GM23338 (cell line): ENCODE data around the gene SLC22A14.

Experiments
- CREB1 ChIP-seq: fragments of 250-450 bp; sonication (Bioruptor Pico); IDR thresholded peaks from 2 replicates; pipeline ENCODE4 v1.5.0; 2020; ENCODE audit warnings: low read depth, mild to moderate bottlenecking, moderate library complexity
- EZH2phosphoT487 ChIP-seq: fragments of 200-600 bp; sonication (generic); IDR thresholded peaks from one replicate; pipeline ENCODE4 v1.8.1; 2018; ENCODE audit warnings: antibody characterized with exemption; ENCODE audit not compliant: unreplicated experiment
- POLR2AphosphoS5 ChIP-seq: IDR thresholded peaks from 2 replicates; pipeline ENCODE4 v1.6.1; 2016; ENCODE audit warnings: antibody characterized with exemption, low read depth
- TF ChIP-seq, protein P1 (sequence below), 2 experiments: fragments of 200-600 bp in 1 of 2; sonication (generic) in 1 of 2; conservative IDR thresholded peaks; 2 replicates each; pipeline versions ENCODE4 v1.5.1 to v1.6.1; 2016 to 2017; ENCODE audit warnings: antibody characterized with exemption in 2 of 2, low read depth in 2 of 2, mild to moderate bottlenecking in 2 of 2, moderate library complexity in 1 of 2
- TF ChIP-seq, protein P2 (sequence below): IDR thresholded peaks from one replicate; pipeline ENCODE4 v1.6.1; 2018; ENCODE audit warnings: antibody characterized with exemption; ENCODE audit not compliant: unreplicated experiment

- TF ChIP-seq, protein P1, sequence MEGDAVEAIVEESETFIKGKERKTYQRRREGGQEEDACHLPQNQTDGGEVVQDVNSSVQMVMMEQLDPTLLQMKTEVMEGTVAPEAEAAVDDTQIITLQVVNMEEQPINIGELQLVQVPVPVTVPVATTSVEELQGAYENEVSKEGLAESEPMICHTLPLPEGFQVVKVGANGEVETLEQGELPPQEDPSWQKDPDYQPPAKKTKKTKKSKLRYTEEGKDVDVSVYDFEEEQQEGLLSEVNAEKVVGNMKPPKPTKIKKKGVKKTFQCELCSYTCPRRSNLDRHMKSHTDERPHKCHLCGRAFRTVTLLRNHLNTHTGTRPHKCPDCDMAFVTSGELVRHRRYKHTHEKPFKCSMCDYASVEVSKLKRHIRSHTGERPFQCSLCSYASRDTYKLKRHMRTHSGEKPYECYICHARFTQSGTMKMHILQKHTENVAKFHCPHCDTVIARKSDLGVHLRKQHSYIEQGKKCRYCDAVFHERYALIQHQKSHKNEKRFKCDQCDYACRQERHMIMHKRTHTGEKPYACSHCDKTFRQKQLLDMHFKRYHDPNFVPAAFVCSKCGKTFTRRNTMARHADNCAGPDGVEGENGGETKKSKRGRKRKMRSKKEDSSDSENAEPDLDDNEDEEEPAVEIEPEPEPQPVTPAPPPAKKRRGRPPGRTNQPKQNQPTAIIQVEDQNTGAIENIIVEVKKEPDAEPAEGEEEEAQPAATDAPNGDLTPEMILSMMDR (conservative IDR thresholded peaks at IDR 0.05; ENCODE audit: low read depth in 2 of 2) = no peak
- TF ChIP-seq POLR2AphosphoS5 (no peak), CREB1 (CRISPR knock-in tag) (no peak), EZH2phosphoT487 (no peak)
- TF ChIP-seq, protein P2, sequence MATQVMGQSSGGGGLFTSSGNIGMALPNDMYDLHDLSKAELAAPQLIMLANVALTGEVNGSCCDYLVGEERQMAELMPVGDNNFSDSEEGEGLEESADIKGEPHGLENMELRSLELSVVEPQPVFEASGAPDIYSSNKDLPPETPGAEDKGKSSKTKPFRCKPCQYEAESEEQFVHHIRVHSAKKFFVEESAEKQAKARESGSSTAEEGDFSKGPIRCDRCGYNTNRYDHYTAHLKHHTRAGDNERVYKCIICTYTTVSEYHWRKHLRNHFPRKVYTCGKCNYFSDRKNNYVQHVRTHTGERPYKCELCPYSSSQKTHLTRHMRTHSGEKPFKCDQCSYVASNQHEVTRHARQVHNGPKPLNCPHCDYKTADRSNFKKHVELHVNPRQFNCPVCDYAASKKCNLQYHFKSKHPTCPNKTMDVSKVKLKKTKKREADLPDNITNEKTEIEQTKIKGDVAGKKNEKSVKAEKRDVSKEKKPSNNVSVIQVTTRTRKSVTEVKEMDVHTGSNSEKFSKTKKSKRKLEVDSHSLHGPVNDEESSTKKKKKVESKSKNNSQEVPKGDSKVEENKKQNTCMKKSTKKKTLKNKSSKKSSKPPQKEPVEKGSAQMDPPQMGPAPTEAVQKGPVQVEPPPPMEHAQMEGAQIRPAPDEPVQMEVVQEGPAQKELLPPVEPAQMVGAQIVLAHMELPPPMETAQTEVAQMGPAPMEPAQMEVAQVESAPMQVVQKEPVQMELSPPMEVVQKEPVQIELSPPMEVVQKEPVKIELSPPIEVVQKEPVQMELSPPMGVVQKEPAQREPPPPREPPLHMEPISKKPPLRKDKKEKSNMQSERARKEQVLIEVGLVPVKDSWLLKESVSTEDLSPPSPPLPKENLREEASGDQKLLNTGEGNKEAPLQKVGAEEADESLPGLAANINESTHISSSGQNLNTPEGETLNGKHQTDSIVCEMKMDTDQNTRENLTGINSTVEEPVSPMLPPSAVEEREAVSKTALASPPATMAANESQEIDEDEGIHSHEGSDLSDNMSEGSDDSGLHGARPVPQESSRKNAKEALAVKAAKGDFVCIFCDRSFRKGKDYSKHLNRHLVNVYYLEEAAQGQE = no peak
Observed at GRCh38 chr3:38364721-38365400, 82.8 kb downstream of the SLC22A14 start.
